HepG2 (cell line): ENCODE results near the gene COPS3. TPM values are rescaled to one million over a fixed set of nuclear protein-coding genes. Genes with fewer than 3 reads are reported as not detected.
A peak's percentile ranks its signal among the peaks of the same experiment; 100 is the strongest.

Experiments
- ATAC-seq: fragments of 200-7000 bp; cut with Tn5 transposase; 3 replicates; pipeline ENCODE4 v1.9.1; 2020; ENCODE audit warnings: mild to moderate bottlenecking, moderate library complexity
- BruUV-seq: library from RNA; stranded (reverse); fragments of 400-500 nt; replicated peaks from 2 replicates; lab custom pipeline; 2021; lab: Mats Ljungman, UMichigan
- CTCF ChIA-PET: fragments of 300-600 bp; formaldehyde crosslinking; extraction: SDS; loops from one replicate; lab custom pipeline; 2021; ENCODE audit warnings: low total read pairs, inconsistent platforms, low intra/inter-chr PET ratio; lab: Yijun Ruan, JAX
- POLR2A ChIA-PET: fragments of 350-600 bp; sonication (Branson Sonifier 250); formaldehyde crosslinking; loops from one replicate; lab custom pipeline; 2020; ENCODE audit warnings: antibody characterized with exemption, inconsistent platforms; lab: Yijun Ruan, JAX
- DNase-seq: peaks from one replicate; pipeline ENCODE4 v3.0.0-alpha.2; 2015; ENCODE audit warnings: low spot score
- FAIRE-seq: peaks from 3 replicates; lab custom pipeline; 2011; peaks lifted over from hg19 to GRCh38; lab: Jason Lieb, UNC
- H2AFZ ChIP-seq: one replicate; pipeline ENCODE4 v1.6.1; 2011; ENCODE audit warnings: low read length, inconsistent platforms
- H3K27ac ChIP-seq: fragments of 300-600 bp; 3 replicates; pipeline ENCODE4 v1.8.0; 2011; ENCODE audit warnings: mixed run types, mild to moderate bottlenecking, mixed read lengths, low read length, inconsistent platforms; ENCODE audit not compliant: insufficient read depth; ENCODE audit errors: extremely low read length
- H3K27me3 ChIP-seq, 2 experiments: fragments of 200-600 bp in 1 of 2; 2 replicates in 1 of 2; 3 replicates in 1 of 2; pipeline versions ENCODE4 v1.6.0 to v1.8.0; 2011; ENCODE audit warnings: low read length in 2 of 2, mild to moderate bottlenecking in 2 of 2, moderate library complexity in 2 of 2, inconsistent platforms in 1 of 2; ENCODE audit not compliant: insufficient read depth in 2 of 2, control insufficient read depth in 1 of 2
- H3K36me3 ChIP-seq, 2 experiments: fragments of 200-600 bp in 1 of 2; replicated peaks in 1 of 2; 2 replicates in 1 of 2; 3 replicates in 1 of 2; pipeline versions ENCODE4 v1.5.1 to v1.8.0; 2011; ENCODE audit warnings: low read length in 2 of 2, inconsistent platforms in 1 of 2; ENCODE audit not compliant: insufficient read depth in 2 of 2, control insufficient read depth in 1 of 2
- H3K4me1 ChIP-seq: 2 replicates; pipeline ENCODE4 v1.5.1; 2012; ENCODE audit warnings: low read length, inconsistent platforms; ENCODE audit not compliant: insufficient read depth
- H3K4me2 ChIP-seq: 2 replicates; pipeline ENCODE4 v1.6.0; 2011; ENCODE audit warnings: low read depth, low read length, inconsistent platforms
- H3K4me3 ChIP-seq, 3 experiments: fragments of 200-600 bp in 1 of 3; sonication (generic), shearing (Covaris generic) in 1 of 3; replicated peaks in 1 of 3; 2 replicates each; pipeline ENCODE4 v1.5.1; 2011 to 2016; ENCODE audit warnings: low read length in 3 of 3, inconsistent platforms in 2 of 3, low read depth in 2 of 3, mild to moderate bottlenecking in 2 of 3, control low read depth in 1 of 3, mixed read lengths in 1 of 3; ENCODE audit not compliant: insufficient read depth in 1 of 3
- H3K79me2 ChIP-seq: one replicate; pipeline ENCODE4 v1.6.1; 2011; ENCODE audit warnings: low read length, inconsistent platforms; ENCODE audit not compliant: insufficient read depth
- H3K9ac ChIP-seq: 2 replicates; pipeline ENCODE4 v1.6.0; 2011; ENCODE audit warnings: mild to moderate bottlenecking, low read depth, low read length, inconsistent platforms; ENCODE audit not compliant: insufficient read depth
- H3K9me3 ChIP-seq: 2 replicates; pipeline ENCODE4 v1.5.1; 2012; ENCODE audit warnings: mild to moderate bottlenecking, low read length
- H4K20me1 ChIP-seq: 2 replicates; pipeline ENCODE4 v1.6.0; 2011; ENCODE audit warnings: inconsistent platforms, mild to moderate bottlenecking, low read length, moderate library complexity; ENCODE audit not compliant: insufficient read depth
- ARNTL ChIP-seq: sonication (generic); formaldehyde crosslinking; IDR thresholded peaks from 2 replicates; pipeline ENCODE4 v1.4.0; 2020; ENCODE audit warnings: mild to moderate bottlenecking, missing genetic modification reagents
- FOSL1 ChIP-seq: sonication (generic); formaldehyde crosslinking; IDR thresholded peaks from 2 replicates; pipeline ENCODE4 v1.9.0; 2021; ENCODE audit warnings: missing genetic modification reagents, borderline replicate concordance
- GMEB2 ChIP-seq: IDR thresholded peaks from 2 replicates; pipeline ENCODE4 v1.6.1; 2016; ENCODE audit warnings: missing biosample characterization, missing genetic modification reagents, low read depth
- MBD4 ChIP-seq: IDR thresholded peaks from 2 replicates; pipeline ENCODE4 v1.6.1; 2012; ENCODE audit warnings: low read length, inconsistent platforms, borderline replicate concordance
- NBN ChIP-seq: fragments of 450-650 bp; conservative IDR thresholded peaks from 2 replicates; pipeline ENCODE4 v1.6.1; 2017
- RBFOX2 ChIP-seq: fragments of 200-400 bp; formaldehyde crosslinking; IDR thresholded peaks from 2 replicates; pipeline ENCODE4 v1.6.1; 2017; ENCODE audit warnings: low read depth, mild to moderate bottlenecking, low read length
- SALL2 ChIP-seq: sonication (generic); formaldehyde crosslinking; IDR thresholded peaks from 2 replicates; pipeline ENCODE4 v1.8.1; 2023; ENCODE audit warnings: mild to moderate bottlenecking, missing genetic modification reagents, inconsistent platforms
- XRCC5 ChIP-seq: fragments of 200-400 bp; formaldehyde crosslinking; optimal IDR thresholded peaks from 2 replicates; pipeline ENCODE3; 2017; ENCODE audit warnings: mild to moderate bottlenecking, low read length
- ZNF136 ChIP-seq: sonication (generic); formaldehyde crosslinking; IDR thresholded peaks from 2 replicates; pipeline ENCODE4 v1.8.1; 2022; ENCODE audit warnings: low read depth, mild to moderate bottlenecking, moderate library complexity, missing genetic modification reagents
- ZNF232 ChIP-seq: sonication (generic); formaldehyde crosslinking; IDR thresholded peaks from 2 replicates; pipeline ENCODE4 v1.4.0; 2020; ENCODE audit warnings: missing genetic modification reagents, borderline replicate concordance
- ZNF34 ChIP-seq: sonication (generic); formaldehyde crosslinking; IDR thresholded peaks from 2 replicates; pipeline ENCODE4 v1.4.0; 2020; ENCODE audit warnings: mild to moderate bottlenecking, missing genetic modification reagents, borderline replicate concordance
- ZNF451 ChIP-seq: sonication (generic); formaldehyde crosslinking; IDR thresholded peaks from 2 replicates; pipeline ENCODE4 v1.5.0; 2020; ENCODE audit warnings: mild to moderate bottlenecking, missing genetic modification reagents
- ZNF543 ChIP-seq: sonication (generic); formaldehyde crosslinking; IDR thresholded peaks from 2 replicates; pipeline ENCODE4 v1.4.0; 2020; ENCODE audit warnings: mild to moderate bottlenecking, missing genetic modification reagents
- ZNF713 ChIP-seq: sonication (generic); formaldehyde crosslinking; IDR thresholded peaks from 2 replicates; pipeline ENCODE4 v1.4.0; 2020; ENCODE audit warnings: mild to moderate bottlenecking, missing genetic modification reagents
- WGBS: methylation state at CpG from one replicate; pipeline ENCODE4 v1.1.6; 2017; ENCODE audit warnings: low lambda C conversion rate; 5-methylcytosine and 5-hydroxymethylcytosine counted together
- in situ Hi-C: cut with HindIII; loops from 2 replicates; pipeline ENCODE4 v1.10.0; 2017; ENCODE audit warnings: low pct_unique_long_range_greater_than_20kb; ENCODE audit not compliant: extremely low pct_ligation_motif_present
- intact Hi-C: fragments of 100-400 bp; cut with micrococcal nuclease; formaldehyde crosslinking; loops from one replicate; pipeline ENCODE4 v1.10.0; 2022; ENCODE audit not compliant: unreplicated experiment
- polyA plus RNA-seq, 8 experiments: library from polyadenylated mRNA; depleted of rRNA in 3 of 8; stranded (reverse) in 7 of 8; unstranded in 1 of 8; fragments of >200 nt; fragmentation: Illumina TruSeq in 4 of 8; extraction: Trizol in 4 of 8; gene quantifications; 2 replicates each; pipeline versions ENCODE4 v1.2.1 to v1.2.3, GENCODE V29; 2011 to 2016; ENCODE audit warnings: low read depth in 4 of 8, missing spikeins in 1 of 8, mixed read lengths in 1 of 8; ENCODE audit not compliant: insufficient read depth in 1 of 8
- total RNA-seq, 5 experiments: library from RNA; depleted of rRNA; stranded (reverse); fragments of >200 nt; fragmentation: Illumina TruSeq; extraction: Trizol; gene quantifications; 2 replicates each; pipeline ENCODE4 v1.2.3, GENCODE V29; 2016; ENCODE audit warnings: low read depth in 1 of 5
- TF ChIP-seq, protein P1 (sequence below): sonication (generic); formaldehyde crosslinking; IDR thresholded peaks from 2 replicates; pipeline ENCODE4 v1.8.1; 2023; ENCODE audit warnings: mild to moderate bottlenecking, missing genetic modification reagents, borderline replicate concordance

The COPS3 gene
- total and polyA plus RNA-seq, 2 of the 13 experiments (the other 11 are each of a cell fraction or from before 2014, with no cell fraction given): 46.3 to 103 TPM

DNA sequence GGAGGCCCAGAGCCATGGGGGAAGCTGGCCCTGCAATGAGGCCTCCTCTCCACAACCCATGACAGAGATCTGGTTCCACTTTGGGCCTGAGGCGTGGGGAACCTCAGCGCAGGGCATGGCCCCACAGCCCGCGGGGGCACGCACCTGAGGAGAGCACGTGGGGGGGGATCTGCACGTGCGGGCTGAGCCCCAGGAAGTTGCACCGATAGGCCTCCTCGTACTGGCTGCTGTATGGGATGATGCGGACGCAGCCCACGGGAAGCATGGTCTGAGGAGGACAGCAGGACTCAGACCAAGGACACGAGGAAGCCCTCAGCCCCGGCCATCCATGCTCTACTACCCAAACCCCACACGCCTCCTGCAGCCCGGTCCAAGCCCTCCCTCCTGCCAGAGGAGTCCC lies 64.8 kb downstream of the COPS3 start:
- no peak for ATAC-seq
- Histone ChIP-seq H3K4me1 (no peaks in the 10 kb centered on the region), H3K36me3 (peaks cover 38 to 80% of the 10 kb centered on the region in 2 experiments), H2AFZ (no peak overlapping the region), H3K27ac (no peak overlapping the region), H3K27me3 (no peaks in the 10 kb centered on the region; a peak in 1 of 5 replicates), H3K9me3 (no peaks in the 10 kb centered on the region), H3K9ac (no peak overlapping the region), H3K4me3 (no peak overlapping the region), H4K20me1 (no peaks in the 10 kb centered on the region), H3K79me2 (no peaks in the 10 kb centered on the region), H3K4me2 (no peak overlapping the region)
- CTCF ChIA-PET: no interaction called here
- POLR2A ChIA-PET: no interaction called here
- in situ Hi-C loops: no loop called here
- whole genome bisulfite sequencing: no CpG with 5 or more reads among the region's 17 CpGs
- FAIRE-seq: no peak
- DNase-seq: no peak
- intact Hi-C loops: no loop called here
- no peak for TF ChIP-seq ZNF34 (CRISPR knock-in tag)
- TF ChIP-seq RBFOX2: peak; percentile 43; the same call in 1 of the 2 replicates
- TF ChIP-seq ZNF136 (CRISPR knock-in tag): no peak
- TF ChIP-seq ZNF451 (CRISPR knock-in tag): no peak
- TF ChIP-seq ZNF232: no peak
- TF ChIP-seq GMEB2: no peak
- no peak for TF ChIP-seq NBN
- TF ChIP-seq ARNTL: no peak
- BruUV-seq: no TSS peak

GRCh38 chr17:17215575-17215974 lies 65.5 kb downstream of the COPS3 start:
- no peaks in the 10 kb centered on the region for H4K20me1 ChIP-seq
- ChIA-PET POLR2A (no interaction called here), CTCF (no interaction called here)
- ATAC-seq: no peak
- H3K27me3 ChIP-seq: no peaks in the 10 kb centered on the region; a peak in 1 of 5 replicates
- no peak overlapping the region for H3K4me2 ChIP-seq
- intact Hi-C loops: no loop called here
- no peak overlapping the region for H3K4me3 ChIP-seq
- H3K9ac ChIP-seq: no peak overlapping the region
- no peak for DNase-seq
- no peaks in the 10 kb centered on the region for H3K79me2 ChIP-seq
- H3K4me1 ChIP-seq: no peaks in the 10 kb centered on the region
- no peaks in the 10 kb centered on the region for H3K9me3 ChIP-seq
- H3K27ac ChIP-seq: no peak overlapping the region
- peaks cover 33 to 74% of the 10 kb centered on the region in 2 experiments for H3K36me3 ChIP-seq
- in situ Hi-C loops: no loop called here
- WGBS: 96% methylated on average over 8 of the region's 8 CpGs
- no TSS peak for BruUV-seq
- no peak overlapping the region for H2AFZ ChIP-seq
- no peak for FAIRE-seq
- TF ChIP-seq, protein P1, sequence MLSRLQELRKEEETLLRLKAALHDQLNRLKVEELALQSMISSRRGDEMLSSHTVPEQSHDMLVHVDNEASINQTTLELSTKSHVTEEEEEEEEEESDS: no peak
- TF ChIP-seq FOSL1 (CRISPR knock-in tag) (no peak), SALL2 (no peak), ZNF713 (CRISPR knock-in tag) (no peak), ZNF543 (CRISPR knock-in tag) (no peak), MBD4 (no peak), XRCC5 (no peak)
